Effector memory CD8-positive, alpha-beta T cell (primary cell): Measurements from ENCODE around the gene THYN1.

Experiments
- ATAC-seq: fragments of 150-1000 bp; cut with Tn5 transposase; replicated peaks from 2 replicates; pipeline ENCODE4 v1.10.0; 2021; ENCODE audit warnings: mild to moderate bottlenecking, moderate library complexity
- DNase-seq, 3 experiments: peaks; one replicate each; pipeline ENCODE4 v3.0.0; 2021
- H3K27ac Mint-ChIP-seq, 2 donors: one replicate each; pipeline ENCODE4 v1.8.0; 2022; ENCODE audit warnings: mild to moderate bottlenecking in 2 of 2, mixed read lengths in 2 of 2, moderate library complexity in 2 of 2
- H3K27me3 Mint-ChIP-seq, 2 donors: one replicate each; pipeline ENCODE4 v1.8.0; 2022; ENCODE audit warnings: mixed read lengths in 2 of 2
- H3K36me3 Mint-ChIP-seq: one replicate; pipeline ENCODE4 v1.8.0; 2022; ENCODE audit warnings: mild to moderate bottlenecking, moderate library complexity, mixed read lengths; ENCODE audit not compliant: insufficient read depth
- H3K4me1 Mint-ChIP-seq, 2 donors: one replicate each; pipeline ENCODE4 v1.8.0; 2022; ENCODE audit warnings: low read depth in 2 of 2, mixed read lengths in 2 of 2
- H3K4me3 Mint-ChIP-seq, 2 donors: one replicate each; pipeline ENCODE4 v1.8.0; 2022; ENCODE audit warnings: mild to moderate bottlenecking in 2 of 2, mixed read lengths in 2 of 2, moderate library complexity in 2 of 2
- H3K9me3 Mint-ChIP-seq, 2 donors: one replicate each; pipeline ENCODE4 v1.8.0; 2022; ENCODE audit warnings: mixed read lengths in 2 of 2

Gene THYN1

GRCh38 chr11:134236834-134237556, 16.2 kb downstream of the THYN1 start:
- H3K4me3 Mint-ChIP-seq: no peak overlapping the region
- no peak for ATAC-seq
- no peak for DNase-seq
- peaks cover 12 to 16% of the 10 kb centered on the region in 2 donors for H3K4me1 Mint-ChIP-seq
- no peaks in the 10 kb centered on the region for H3K9me3 Mint-ChIP-seq
- peak overlapping the region; percentile 3 to 64 for H3K27ac Mint-ChIP-seq
- H3K36me3 Mint-ChIP-seq: peaks cover 37% of the 10 kb centered on the region
- H3K27me3 Mint-ChIP-seq: no peaks in the 10 kb centered on the region

GRCh38 chr11:134235399-134235798, 17.8 kb downstream of the THYN1 start:
- Mint-ChIP-seq H3K4me3 (no peak overlapping the region), H3K27ac (no peak overlapping the region), H3K9me3 (no peaks in the 10 kb centered on the region), H3K36me3 (peaks cover 32% of the 10 kb centered on the region), H3K4me1 (peaks cover 17 to 30% of the 10 kb centered on the region in 2 donors), H3K27me3 (no peaks in the 10 kb centered on the region)
- no peak for DNase-seq
- ATAC-seq: no peak

GRCh38 chr11:134233729-134234179, 19.4 kb downstream of the THYN1 start:
- Mint-ChIP-seq H3K4me3 (no peak overlapping the region), H3K27ac (peak overlapping the region in 1 of 2 donors; percentile 77), H3K36me3 (peaks cover 29% of the 10 kb centered on the region), H3K9me3 (no peaks in the 10 kb centered on the region), H3K27me3 (no peaks in the 10 kb centered on the region), H3K4me1 (peaks cover 32 to 46% of the 10 kb centered on the region in 2 donors)
- no peak for DNase-seq
- ATAC-seq: no peak

- Mint-ChIP-seq H3K27me3 (no peaks in the 10 kb centered on the region), H3K9me3 (no peaks in the 10 kb centered on the region), H3K4me3 (peak overlapping the region; percentile 33 to 65), H3K27ac (peak overlapping the region in 1 of 2 donors; percentile 77), H3K4me1 (peaks cover 46 to 60% of the 10 kb centered on the region in 2 donors), H3K36me3 (peaks cover 24% of the 10 kb centered on the region)
- ATAC-seq: no peak
- DNase-seq: no peak
These were observed 21.0 kb downstream of the THYN1 start for GRCh38 chr11:134231958-134232659.

GRCh38 chr11:134230339-134230738, 22.8 kb downstream of the THYN1 start:
- Mint-ChIP-seq H3K4me3 (peak overlapping the region; percentile 26 to 93), H3K4me1 (peaks cover 61 to 72% of the 10 kb centered on the region in 2 donors), H3K36me3 (peaks cover 14% of the 10 kb centered on the region), H3K27ac (peak overlapping the region; percentile 19 to 69), H3K27me3 (no peaks in the 10 kb centered on the region), H3K9me3 (no peaks in the 10 kb centered on the region)
- no peak for ATAC-seq
- DNase-seq: no peak

GRCh38 chr11:134229126-134229790, 23.9 kb downstream of the THYN1 start:
- no peak for DNase-seq
- Mint-ChIP-seq H3K27me3 (no peaks in the 10 kb centered on the region), H3K4me3 (peak overlapping the region; percentile 26 to 93), H3K36me3 (peaks cover 5% of the 10 kb centered on the region), H3K4me1 (peaks cover 63 to 76% of the 10 kb centered on the region in 2 donors), H3K27ac (peak overlapping the region in 1 of 2 donors; percentile 36), H3K9me3 (no peaks in the 10 kb centered on the region)
- no peak for ATAC-seq

GRCh38 chr11:134228625-134229024, 24.5 kb downstream of the THYN1 start:
- DNase-seq (peak; percentile 27 to 34 (median 28)), ATAC-seq (peak; percentile 34)
- Mint-ChIP-seq H3K4me1 (peaks cover 63 to 76% of the 10 kb centered on the region in 2 donors), H3K27me3 (no peaks in the 10 kb centered on the region), H3K9me3 (no peaks in the 10 kb centered on the region), H3K27ac (peak overlapping the region in 1 of 2 donors; percentile 36), H3K36me3 (peaks cover 11% of the 10 kb centered on the region), H3K4me3 (peak overlapping the region; percentile 26 to 93)

GRCh38 chr11:134226806-134227325, 26.3 kb downstream of the THYN1 start:
- Mint-ChIP-seq H3K4me3 (peak overlapping the region; percentile 93 to 94), H3K4me1 (peaks cover 65 to 79% of the 10 kb centered on the region in 2 donors), H3K27ac (no peak overlapping the region), H3K36me3 (peaks cover 24% of the 10 kb centered on the region), H3K9me3 (no peaks in the 10 kb centered on the region), H3K27me3 (no peaks in the 10 kb centered on the region)
- DNase-seq (no peak), ATAC-seq (no peak)

GRCh38 chr11:134224710-134225664, 28.2 kb downstream of the THYN1 start:
- H3K9me3 Mint-ChIP-seq: no peaks in the 10 kb centered on the region
- peaks cover 31% of the 10 kb centered on the region for H3K36me3 Mint-ChIP-seq
- H3K27me3 Mint-ChIP-seq: no peaks in the 10 kb centered on the region
- ATAC-seq (peak; percentile 7), DNase-seq (peak; percentile 25 to 42 (median 27))
- H3K4me1 Mint-ChIP-seq: peaks cover 56 to 69% of the 10 kb centered on the region in 2 donors
- H3K4me3 Mint-ChIP-seq: peak overlapping the region; percentile 95
- peak overlapping the region; percentile 83 to 96 for H3K27ac Mint-ChIP-seq

GRCh38 chr11:134223836-134224709, 29.1 kb downstream of the THYN1 start, which contains the start of the genes NCAPD3 and VPS26B:
Gene NCAPD3 (minus strand): TSS chr11:134223967. CDS start chr11:134223926, 41 bp downstream.
Gene VPS26B (plus strand): TSS chr11:134224671. CDS start chr11:134225123, 452 bp downstream.
- H3K4me3 Mint-ChIP-seq: peak within 1 kb of the TSS; percentile 95
- H3K36me3 Mint-ChIP-seq: peaks cover 37% of the 10 kb centered on the region
- H3K27ac Mint-ChIP-seq: peak within 1 kb of the TSS; percentile 96 to 98
- H3K9me3 Mint-ChIP-seq: no peaks in the 10 kb centered on the region
- ATAC-seq (peak; percentile 79), DNase-seq (peak; percentile 92 to 93 (median 93))
- no peaks in the 10 kb centered on the region for H3K27me3 Mint-ChIP-seq
- H3K4me1 Mint-ChIP-seq: peaks cover 47 to 63% of the 10 kb centered on the region in 2 donors

- Mint-ChIP-seq H3K4me1 (peaks cover 50 to 64% of the 10 kb centered on the region in 2 donors), H3K9me3 (no peaks in the 10 kb centered on the region), H3K27me3 (no peaks in the 10 kb centered on the region), H3K27ac (peak overlapping the region; percentile 96 to 98), H3K4me3 (peak overlapping the region; percentile 95), H3K36me3 (peaks cover 37% of the 10 kb centered on the region)
- ATAC-seq (no peak), DNase-seq (no peak)
These were observed 30.0 kb downstream of the THYN1 start for GRCh38 chr11:134223121-134223520.
